ENCODE measurements around the gene KIFC3.
A peak's percentile ranks its signal among the peaks of the same experiment; 100 is the strongest.
"Not testable (repeated sequence)": the region's sequence is repeated elsewhere in the genome, so short reads cannot be mapped to it uniquely, and the experiment has no call there.

The KIFC3 gene, protein sequence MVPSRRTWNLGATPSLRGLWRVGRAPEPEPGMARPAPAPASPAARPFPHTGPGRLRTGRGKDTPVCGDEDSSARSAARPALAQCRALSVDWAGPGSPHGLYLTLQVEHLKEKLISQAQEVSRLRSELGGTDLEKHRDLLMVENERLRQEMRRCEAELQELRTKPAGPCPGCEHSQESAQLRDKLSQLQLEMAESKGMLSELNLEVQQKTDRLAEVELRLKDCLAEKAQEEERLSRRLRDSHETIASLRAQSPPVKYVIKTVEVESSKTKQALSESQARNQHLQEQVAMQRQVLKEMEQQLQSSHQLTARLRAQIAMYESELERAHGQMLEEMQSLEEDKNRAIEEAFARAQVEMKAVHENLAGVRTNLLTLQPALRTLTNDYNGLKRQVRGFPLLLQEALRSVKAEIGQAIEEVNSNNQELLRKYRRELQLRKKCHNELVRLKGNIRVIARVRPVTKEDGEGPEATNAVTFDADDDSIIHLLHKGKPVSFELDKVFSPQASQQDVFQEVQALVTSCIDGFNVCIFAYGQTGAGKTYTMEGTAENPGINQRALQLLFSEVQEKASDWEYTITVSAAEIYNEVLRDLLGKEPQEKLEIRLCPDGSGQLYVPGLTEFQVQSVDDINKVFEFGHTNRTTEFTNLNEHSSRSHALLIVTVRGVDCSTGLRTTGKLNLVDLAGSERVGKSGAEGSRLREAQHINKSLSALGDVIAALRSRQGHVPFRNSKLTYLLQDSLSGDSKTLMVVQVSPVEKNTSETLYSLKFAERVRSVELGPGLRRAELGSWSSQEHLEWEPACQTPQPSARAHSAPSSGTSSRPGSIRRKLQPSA

DNA sequence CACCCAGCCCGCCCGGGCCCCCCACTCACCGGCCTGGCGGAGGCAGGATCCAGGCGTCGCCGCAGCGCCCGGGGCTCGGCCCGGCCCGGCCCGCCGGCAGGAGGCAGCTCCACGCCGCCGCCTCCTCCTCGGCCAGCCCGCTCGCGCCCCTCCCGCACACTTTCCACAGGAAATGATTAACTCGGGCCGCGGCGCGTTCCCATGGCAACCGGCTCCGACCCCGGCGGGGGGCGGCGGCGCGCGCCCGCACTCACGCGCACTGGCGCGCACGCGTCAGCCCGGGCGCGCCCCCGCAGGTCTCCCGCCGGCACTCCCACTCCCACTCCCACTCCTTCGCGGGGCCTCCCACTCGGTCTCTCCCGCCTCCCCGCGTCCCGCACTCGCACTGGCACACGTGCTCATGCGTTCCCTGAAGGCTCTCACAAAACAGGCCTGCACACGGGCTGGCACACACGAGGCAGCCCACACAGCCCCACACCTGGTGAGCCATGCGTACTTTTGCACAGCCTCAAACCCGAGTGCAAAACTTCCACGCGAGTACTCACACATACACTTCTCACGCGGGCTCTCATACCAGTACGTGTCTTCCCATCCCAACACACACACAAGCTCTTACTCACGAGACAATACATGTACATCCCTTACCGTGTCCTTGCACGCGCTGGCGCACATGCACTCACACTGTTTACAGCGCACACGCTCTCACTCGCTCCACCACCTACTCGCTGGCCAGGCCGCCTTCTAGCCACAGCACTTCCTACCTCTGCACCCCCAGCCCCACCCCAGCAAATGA is at the start of gene KIFC3:
TSS of gene KIFC3 (minus strand) at position 151 of the 793 bp plus-strand sequence. CDS start 4,248 bp downstream, outside the sequence.
- peak; percentile 60 for DNase-seq

DNA sequence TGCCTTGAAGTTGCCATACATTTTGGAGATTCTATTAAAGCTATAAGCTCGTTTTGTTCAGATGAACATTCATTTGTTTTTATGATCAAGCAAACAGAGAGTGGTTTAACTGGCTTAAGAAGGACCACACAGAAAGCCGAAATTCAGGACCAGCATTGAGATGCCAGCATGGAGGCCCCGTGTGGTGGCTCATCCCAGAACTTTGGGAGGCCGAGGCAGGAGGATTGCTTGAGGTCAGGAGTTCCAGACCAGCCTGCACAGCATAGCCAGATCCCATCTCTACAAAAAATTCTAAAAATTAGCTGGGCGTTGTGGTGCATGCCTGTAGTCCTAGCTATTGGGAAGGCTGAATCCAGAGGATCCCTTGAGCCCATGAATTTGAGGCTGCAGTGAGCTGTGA is 45.9 kb upstream of the KIFC3 start:
- DNase-seq: no peak

DNA sequence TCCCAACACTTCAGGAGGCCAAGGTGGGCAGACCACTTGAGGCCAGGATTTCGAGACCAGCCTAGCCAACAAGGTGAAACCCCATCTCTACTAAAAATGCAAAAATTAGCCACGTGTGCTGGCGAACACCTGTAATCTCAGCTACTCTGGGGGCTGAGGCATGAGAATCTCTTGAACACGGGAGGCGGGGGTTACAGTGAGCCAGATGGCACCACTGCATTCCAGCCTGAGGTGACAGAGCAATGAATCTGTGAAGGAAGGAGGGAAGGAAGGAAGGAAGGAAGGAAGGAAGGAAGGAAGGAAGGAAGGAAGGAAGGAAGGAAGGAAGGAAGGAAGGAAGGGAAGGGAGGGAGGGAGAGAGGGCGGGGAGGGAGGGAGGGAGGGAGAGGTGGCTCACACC is 44.6 kb upstream of the KIFC3 start:
- not testable (repeated sequence) for DNase-seq

DNA sequence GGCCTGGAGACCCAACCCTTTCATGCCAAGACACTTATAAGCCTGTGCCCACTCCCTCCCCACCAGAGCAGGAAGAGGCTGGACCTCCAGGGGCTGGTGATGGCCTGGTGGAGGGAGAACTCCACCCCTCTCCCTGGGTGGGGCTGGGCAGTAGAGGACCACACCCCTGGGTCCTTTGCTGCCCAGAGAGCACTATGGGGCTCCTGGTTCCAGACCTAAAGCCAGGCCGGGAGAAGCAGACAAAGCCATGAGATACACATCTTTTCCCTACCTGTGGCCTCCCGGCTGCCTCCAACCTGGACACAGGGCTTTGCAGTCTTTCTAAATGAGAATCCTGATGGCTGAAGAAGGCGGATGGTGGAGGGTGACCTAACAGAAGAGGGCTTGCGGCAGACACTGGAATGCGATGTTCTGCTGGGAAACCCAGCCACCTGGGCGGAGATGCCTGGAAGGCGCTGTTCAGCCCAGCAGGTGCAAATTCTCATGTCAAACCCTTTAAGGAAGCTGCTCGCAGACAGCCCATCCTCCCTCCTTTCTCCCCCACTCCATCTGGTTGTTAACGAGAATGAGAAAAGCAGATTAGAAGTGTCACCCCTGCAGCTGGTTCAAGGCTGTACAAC is 43.9 kb upstream of the KIFC3 start:
- no peak for DNase-seq

DNA sequence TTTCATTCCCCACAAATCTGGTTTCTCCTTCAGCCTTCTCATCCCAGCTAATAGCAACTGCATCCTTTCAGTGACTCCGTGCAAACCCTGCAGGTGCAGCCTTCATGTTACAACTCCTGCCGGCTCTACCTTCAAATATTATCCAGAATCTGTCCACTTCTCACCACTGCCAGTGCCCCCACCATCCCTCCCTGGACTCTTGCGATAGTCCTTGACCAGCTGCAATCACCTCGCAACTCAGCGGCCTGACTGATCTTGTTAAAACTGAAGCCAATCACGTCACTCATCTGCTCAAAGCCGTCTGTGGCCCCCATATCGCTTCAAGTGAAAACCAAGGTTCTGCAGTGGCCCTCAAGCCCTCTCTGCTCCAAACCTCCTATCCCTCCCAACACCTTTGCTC is 42.8 kb upstream of the KIFC3 start:
- DNase-seq: no peak

DNA sequence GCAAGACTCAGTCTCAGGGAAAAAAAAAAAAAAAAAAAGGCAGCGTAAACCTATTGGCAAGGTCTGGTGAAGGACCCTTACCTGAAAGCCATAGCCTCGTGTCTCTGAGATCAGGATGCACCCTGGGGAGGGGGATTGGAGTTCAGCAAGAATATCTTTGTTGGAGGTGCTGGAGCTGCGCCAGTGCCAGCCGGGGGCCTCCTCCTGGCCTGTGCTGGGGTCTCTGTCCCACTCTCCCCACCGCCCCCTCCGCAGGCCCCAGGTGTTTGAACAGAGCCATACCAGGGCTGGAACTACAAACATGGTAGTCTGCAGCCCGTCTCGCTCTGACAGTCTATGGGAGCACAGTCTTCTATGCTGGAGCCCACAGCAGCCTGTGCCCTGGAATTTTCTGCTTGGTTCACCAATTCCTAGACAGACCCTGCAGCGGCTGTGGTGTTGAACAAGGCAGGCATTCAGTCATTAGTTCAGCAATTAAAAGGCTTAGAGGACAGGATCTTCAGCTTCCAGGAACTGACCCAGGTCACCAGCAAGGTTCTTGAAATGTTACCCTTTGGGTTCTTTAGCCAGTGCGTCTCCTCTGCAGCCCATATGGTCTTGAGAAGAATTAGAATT is 42.2 kb upstream of the KIFC3 start:
- DNase-seq: no peak

DNA sequence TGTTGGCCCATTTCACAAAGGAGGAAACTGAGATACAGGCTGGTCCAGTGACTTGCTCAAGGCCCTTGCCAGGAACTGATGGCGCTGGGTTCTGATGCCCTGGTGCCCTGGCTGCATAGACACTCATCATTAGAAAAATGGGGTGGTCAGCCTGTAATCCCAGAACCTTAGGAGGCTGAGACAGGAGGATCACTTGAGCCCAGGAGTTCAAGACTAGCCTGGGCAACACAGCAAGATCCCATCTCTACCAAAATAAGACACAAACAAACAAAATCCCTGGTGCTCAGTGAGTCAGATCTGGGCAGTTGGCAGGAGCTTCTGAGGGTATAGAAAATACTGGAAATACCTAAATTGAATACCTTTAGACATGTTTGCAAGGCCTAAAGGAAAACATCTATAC is 41.1 kb upstream of the KIFC3 start:
- no peak for DNase-seq

DNA sequence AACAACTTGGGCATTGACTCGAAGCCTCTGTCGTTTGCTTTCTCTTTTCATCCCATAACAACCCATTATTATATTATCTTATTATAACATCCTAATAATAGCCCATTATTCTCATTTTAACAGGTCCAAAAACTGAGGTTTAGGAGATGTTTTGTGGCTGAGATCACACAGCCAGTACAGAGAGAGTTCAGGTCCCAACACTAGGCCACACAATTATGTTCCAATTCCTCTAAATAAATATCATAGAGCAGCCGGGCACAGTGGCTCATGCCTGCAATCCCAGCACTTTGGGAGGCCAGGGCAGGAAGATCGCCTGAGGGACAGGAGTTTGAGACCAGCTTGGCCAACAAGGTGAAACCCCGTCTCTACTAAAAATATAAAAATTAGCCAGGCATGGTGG is 40.3 kb upstream of the KIFC3 start:
- DNase-seq: no peak

DNA sequence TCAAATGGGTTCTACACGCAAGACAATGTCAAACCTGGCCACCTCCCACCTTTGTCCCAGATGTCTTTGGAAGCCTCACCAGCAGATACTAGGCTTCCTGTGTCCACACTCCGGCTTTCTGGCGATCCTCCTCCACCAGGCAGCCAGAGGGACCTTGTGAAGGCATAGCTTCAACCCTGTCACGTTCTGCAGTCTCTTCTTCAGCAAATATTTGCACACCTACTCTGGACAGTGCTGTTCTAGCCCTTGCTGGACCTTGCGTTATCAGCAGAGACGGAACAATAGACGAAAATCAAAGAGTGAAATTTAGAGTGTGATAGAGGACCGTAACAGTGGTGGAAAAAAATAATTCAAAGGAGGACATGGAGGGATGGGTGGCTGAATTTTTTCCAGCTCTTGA is 38.5 kb upstream of the KIFC3 start:
- no peak for DNase-seq

DNA sequence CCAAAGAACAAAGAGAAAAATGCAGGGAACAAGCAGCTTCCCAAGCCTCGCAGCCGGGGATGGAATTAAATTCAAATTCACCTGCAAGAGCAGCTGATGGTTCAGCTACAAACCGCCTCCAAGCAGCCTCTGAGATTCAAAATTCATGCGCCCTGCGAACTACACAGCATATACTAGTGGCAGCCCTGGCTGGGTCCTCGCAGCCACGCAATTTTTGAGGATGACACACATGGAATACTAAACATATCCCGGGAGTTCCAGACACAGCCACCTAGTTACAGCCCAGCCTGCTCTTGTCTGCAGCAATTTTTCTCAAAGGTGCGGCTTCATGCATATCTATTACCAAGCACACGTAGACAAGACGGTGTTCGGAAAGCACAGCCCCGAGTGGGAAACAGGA is 35.9 kb upstream of the KIFC3 start:
- no peak for DNase-seq

DNA sequence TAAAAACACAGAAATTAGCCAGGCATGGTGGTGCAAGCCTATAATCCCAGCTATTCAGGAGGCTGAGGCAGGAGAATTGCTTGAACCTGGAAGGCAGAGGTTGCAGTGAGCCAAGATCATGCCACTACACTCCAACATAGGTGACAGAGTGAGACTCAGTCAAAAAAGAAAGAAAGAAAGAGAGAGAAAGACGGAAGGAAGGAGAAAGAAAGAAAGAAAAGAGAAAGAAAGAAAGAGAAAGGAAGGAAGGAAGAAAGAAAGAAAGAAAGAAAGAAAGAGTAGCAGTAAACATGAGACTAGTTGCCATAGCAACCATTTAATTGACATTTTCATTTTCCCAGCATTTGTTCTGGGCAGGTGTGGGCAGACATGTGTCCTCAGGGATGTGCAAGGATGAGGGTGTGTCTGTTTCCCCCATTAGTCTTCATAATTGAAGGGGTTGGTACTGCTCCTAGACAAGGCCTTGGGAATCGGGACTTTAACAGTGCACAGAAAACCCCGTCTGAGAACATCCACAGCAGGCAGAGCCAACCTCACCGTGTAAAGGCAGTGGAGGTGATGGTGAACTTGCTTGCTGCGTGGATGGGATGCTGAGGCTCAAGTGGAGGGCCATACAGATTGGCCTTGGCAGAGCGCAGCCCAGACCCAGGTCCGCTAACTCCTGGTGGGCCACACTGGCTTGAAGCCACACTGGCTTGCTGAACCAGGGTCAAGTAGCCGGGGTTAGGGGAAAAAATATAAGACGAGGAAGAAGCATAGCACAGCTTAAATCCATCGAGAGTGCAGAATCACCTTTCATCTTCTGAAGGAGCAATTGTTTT is 35.2 kb upstream of the KIFC3 start:
- no peak for DNase-seq

DNA sequence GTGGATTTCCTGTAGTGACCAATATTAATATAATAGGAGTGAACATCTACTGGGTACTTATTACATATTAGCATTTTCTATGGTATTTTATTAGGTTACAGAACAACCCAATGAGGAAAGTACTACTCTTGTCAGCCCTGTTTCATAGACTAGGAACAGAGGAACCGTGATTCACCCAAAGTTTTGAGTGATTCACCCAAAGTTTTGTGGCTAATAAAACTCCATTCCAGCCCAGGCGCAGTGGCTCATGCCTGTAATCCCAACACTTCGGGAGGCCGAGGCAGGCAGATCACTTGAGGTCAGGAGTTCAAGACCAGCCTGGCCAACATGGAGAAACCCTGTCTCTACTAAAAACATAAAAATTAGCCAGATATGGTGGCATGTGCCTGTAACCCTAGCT is 33.1 kb upstream of the KIFC3 start:
- DNase-seq: peak; percentile 40

DNA sequence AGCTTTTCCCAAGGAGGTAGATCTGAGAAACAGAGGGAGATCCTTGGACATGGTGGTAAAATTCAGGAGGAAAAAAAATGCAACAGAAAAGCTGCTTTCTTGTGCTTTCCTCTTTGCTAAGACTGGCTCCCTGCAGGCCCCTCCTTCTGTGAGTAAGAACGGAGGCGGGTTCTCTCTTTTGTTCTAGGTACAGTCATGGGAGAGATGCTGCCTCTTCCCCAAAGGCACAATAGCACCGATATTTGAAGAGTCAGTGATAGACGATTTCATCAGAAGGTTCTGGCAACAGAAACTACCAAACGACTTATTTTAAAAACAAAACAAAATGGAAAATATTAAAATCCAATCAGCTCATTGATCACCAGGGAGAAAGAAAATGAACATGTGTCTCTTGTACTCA is 32.6 kb upstream of the KIFC3 start:
- DNase-seq: no peak

DNA sequence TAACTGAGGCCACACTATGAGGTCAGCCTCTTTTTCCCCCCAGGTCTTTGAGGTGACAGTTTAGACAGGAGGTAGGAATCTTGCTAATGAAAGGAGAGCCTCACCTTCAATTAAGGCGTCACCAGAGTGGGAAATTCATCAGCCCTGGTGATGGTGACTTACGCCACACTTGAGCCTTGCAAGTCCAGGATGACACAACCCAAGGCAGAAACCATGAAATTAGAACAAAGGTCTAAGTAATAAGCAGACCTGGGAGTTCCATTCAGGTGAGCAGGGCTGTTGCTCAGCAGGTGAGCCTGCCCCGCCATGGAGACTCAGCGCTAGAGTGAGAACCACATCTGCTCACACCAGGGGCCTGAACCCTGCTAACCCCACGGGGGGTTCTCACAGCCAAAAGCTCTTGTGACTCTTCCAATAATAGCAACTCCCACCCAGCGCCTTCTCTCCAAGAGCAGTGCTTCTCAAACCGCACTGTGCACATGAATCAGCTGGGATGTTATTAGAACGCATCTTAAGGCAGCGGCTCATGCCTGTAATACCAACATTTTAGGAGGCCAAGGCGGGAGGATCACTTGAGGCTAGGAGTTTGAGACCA is 28.7 kb upstream of the KIFC3 start:
- DNase-seq: no peak

DNA sequence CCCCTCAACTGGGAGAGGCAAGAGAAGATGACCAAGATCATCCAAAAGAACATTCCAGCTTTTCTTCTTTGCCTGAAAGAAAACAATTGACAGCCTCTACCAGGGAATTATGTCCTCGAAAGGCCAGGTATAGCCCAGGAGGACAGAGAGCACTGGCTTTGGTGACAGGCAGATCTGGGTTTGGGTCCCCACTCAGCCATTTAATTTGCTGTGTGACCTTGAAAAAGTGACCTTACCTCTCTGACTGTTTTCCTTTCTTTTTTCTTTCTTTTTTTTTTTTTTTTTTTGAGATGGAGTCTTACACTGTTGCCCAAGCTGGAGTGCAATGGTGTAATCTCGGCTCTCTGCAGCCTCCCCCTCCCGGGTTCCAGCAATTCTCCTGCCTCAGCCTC is 27.7 kb upstream of the KIFC3 start:
- DNase-seq: no peak

DNA sequence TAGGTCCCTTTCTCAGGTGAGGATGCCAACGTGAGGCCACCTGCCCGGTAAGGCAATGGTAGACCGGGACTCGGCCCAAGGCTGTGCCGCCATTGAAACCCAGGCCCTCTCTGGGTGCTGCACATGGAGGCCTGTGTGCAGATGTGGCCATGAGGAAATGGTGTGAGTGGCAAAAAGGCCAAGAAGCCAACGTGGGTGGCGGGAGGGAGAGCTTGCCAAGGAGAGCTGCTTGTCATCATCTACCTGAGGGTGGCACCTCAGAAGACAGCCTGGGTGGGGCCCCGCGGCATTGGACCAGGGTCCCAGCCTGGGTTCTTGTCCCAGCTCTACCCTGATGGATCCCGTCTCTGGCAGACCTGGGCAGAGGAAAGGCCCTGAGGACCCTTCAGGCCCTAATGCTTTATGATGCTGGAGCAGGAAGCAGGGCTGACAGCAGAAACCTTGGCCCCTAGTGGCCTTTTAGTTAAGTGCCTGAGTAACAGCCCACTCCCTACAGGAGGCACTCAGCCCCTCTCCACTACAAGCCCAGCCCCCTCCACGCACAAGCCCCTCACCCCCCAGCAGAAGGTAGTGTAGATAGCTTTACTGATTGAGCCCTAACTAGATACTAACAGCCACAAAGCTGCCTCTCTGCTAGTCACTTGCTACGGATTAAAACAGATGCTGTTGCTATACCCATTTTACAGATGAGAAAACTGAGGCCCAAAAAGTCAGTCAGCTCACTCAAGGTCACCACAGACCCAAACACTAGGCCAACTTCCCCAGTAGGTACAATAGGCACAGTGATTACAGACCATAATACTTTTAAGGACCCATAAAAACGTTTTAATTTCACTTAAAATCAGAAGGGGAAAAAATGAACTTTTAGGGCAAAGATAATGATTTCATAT is 26.2 kb upstream of the KIFC3 start:
- DNase-seq: no peak

DNA sequence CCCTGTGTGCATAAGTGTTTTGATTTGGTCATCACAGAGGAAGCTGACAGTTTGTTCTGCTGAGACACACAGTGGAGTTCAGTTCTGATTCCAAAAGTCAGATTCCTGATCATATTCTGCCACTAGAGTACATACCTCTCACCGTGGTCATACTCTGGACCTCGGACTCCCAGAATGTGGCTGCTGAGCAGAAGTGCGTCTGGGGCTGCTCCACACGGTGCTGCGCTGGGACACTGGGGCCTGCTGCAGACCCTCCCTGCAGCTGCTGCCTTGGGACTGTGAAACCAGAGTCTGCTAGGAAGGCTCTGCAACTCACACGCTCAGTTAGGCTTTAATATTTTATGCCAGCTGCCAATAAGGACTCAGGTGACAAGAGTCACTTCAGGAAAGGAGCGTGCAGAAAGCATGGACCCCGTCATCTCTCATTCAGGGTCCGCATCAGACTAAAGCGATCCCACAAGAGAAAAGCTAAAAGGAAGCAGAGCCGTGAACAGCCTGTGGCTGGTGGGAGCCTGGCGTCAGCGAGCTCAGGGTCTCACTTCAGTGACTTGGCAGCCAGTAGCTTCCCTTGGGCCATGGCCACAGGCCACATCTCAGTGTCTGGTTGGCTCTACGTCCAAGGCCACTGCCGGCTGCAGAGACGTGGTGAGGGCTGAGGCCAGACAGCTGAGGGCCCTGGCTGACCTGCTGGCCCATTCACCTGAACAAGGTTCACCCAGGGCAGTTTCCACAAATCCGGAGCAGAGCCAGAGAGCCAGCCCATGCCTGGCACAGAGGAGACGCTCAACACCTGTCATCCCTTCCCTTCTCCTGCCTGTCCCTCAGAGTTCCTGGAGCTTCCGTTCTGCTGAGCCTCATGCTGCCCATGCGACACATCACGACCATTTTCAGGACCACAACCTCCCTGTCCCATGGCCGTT is 24.7 kb upstream of the KIFC3 start:
- DNase-seq: no peak

DNA sequence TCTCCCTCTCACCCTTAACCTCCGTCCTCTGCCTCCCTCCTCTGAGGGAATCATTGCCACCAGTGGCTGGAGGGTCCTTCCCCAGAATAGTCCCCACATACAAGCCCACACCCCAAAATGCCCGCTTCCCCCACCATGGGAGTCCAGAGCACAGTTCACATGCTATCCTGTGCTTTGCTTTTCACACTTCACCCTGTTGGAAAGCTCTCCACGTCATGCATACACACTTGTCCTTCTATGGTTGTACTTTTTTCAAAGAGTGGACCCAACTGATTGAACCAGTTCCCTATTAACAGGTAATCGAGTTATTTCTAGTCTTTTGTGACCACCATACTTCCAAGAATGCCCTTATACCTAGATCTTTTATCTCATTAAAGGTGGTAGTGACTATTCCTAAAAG is 23.8 kb upstream of the KIFC3 start:
- DNase-seq: no peak
